T-helper 2 cell treated with Interferon-gamma antibody and Interleukin-4, amounts not matched to agents 100 ng/mL and 5 ng/mL, for 36 hours (primary cell): ENCODE measurements around the gene DIS3L2. TPM values are rescaled to one million over a fixed set of nuclear protein-coding genes. Genes with fewer than 3 reads are reported as not detected.
"Not testable (repeated sequence)": the region's sequence is repeated elsewhere in the genome, so short reads cannot be mapped to it uniquely, and the experiment has no call there.

Experiments
- intact Hi-C: fragments of 100-400 bp; cut with micrococcal nuclease; formaldehyde crosslinking; loops from one replicate; pipeline ENCODE4 v1.15.1; 2023
- total RNA-seq: library from RNA; stranded (reverse); gene quantifications from 2 replicates; pipeline ENCODE4 v1.2.3, GENCODE V29; 2022

DIS3L2 gene
- total RNA-seq, 1 donor from 2014 or later, result 43.7 TPM

DNA sequence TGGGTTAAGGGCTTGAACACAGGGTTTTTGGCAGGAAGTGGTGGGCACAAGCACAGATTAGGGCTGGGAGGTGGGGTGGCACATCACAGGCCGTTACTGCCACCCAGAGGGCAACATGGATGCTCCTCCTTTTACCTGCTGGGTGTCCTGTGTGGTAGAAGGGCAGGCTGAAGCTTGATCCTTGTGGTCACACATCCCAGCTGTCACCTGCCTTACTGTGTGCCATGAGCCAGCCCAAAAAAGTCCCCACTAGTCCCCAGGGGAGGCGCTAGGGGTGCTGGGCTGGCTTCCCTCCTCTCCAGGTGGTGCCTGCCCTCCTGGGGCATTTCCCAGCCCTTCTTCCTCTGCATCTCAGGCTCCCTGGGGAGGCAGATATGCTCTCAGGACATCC lies 366.5 kb downstream of the DIS3L2 start:
- intact Hi-C loops, result loop anchor here (5.0 to 10.0 kb wide), 2 partner anchors 36 to 183 kb away; no protein-coding TSS in a partner anchor

DNA sequence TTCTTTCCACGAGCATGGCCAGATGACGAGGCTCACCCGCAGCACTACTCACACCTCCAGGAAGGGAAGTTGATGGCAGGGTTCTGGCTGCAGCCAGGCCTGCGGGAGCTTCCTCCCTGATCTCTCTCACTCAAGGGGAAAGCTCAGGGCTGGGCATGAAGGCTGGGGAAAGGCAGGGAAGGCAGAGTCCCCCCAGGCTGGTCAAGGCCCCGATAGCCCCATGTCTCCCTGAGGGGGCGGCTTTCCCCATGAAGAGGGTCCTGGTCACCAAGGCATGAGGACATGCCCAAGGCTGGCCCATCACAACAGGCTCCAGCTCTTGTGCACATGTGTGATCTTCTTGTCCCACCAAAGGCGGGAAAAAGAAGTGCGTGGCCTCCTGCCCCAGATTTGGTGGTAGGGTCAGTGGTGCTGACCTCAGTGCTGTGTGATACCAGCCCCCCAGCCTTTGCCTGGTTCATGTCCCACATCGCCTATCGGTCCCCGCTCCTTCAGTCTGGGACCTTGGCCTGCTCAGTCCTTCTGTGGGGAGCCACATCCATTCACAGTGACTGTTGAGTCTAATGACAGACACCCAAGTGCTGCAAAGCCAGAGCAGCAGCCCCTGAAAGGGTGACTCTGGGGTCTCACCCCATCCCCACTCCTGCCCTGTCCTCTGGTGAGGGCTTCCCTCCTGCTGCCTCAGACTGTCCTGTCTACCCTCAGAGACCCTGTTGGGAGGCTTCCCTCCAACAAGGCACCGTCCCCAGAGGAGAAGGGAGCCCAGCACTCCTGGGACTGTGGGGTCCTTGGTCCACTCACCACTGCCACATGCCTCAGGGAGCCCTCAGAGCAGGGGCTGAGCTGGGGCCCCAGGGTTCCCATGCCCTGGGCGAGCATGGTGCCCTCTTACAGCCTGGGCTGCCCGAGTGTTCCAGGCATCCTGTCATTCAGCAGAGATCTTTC lies 367.3 kb downstream of the DIS3L2 start:
- intact Hi-C loops, result loop anchor here (5.0 to 10.0 kb wide), 2 partner anchors 36 to 184 kb away; no protein-coding TSS in a partner anchor

GRCh38 chr2:232329716-232330067 lies 368.2 kb downstream of the DIS3L2 start:
- intact Hi-C loops, result loop anchor here (5.0 to 10.0 kb wide), 2 partner anchors 37 to 185 kb away; no protein-coding TSS in a partner anchor

DNA sequence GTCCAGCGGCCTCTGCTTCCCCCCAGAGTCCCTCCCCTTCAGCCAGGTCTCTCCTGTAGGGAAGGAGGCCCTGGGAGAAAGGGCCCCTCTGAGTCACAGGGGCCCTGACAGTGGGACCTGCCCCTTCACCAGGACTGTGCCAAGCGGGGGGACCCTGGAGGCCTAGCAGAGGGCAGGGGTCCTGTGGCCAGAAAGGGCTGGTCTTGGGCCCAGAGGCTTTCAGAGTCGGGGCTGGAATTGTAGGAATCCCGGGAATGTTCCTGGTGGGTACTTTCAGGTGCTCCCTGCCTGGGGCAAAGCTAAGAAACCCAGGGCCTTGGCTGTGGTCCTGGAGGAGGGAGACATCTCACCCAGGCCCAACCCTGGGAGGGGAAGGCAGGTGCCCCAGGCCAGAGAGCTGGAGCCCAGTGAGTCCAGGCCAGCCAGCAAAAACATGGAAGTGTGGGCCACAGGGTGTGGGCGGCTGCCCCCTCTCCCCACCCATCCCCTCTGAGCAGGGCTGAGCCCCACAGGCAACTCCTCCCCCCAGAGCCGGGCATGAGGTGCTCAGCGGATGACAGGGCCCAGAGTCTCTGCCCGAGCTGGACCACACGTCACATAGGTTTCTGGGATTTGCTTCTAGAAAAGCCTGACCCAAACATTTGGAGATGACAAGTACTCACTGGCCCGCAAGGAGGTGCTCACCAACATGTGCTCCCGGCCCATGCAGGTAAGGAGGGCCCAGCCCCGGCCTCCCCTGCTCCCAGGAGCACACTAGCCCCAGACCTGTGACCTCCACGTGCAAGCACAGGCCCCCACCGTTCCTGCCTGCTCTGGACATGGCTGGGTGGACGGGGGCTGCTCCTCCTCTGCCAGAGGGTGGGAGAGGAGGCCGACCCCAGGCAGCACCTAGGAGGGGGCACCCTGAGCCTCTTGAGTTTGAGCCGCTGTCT lies 368.8 kb downstream of the DIS3L2 start:
- intact Hi-C loops, result no loop called here

DNA sequence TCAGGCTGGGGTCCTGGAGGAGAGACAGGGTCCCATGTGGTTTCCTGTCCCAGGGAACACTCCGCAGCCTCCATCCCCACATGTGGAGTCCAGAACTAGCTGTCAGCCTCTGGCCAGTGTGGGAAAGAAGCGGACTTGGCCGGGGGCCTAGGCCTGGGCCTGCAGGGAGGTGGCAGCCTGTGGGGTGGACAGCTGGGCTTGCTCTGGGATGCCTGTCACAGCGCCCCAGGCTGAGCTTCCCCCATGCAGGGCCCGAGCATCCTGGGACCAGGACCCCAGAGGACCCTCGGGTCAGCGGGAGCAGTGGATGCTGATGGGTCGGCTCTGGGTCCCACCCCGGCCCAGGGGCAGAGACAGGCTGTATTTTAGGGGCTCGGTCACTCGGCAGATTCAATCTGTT lies 369.5 kb downstream of the DIS3L2 start:
- intact Hi-C loops, result not testable (repeated sequence)

DNA sequence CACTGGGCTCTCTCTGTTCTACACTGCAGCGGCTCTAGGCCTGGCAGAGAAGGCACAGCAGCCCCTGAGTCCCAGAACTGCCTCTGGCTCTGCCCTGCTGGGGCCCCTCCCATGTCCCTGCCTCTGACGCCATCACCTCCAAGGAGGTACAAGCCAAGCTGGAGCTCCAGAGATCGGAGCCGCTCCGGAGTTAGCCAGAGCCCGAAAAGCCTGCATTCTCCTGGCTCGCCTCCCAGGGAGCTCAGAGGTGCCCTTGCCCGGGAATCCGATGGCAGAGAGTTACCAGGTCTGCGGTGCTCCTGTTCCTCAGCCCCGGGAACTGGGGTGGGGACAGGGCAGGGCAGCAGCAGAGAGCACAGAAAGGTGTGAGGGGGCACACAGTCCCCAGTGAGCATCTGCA lies 370.1 kb downstream of the DIS3L2 start:
- intact Hi-C loops, result not testable (repeated sequence)

- intact Hi-C loops, result not testable (repeated sequence)
These were observed 370.9 kb downstream of the DIS3L2 start for GRCh38 chr2:232332244-232332939.

DNA sequence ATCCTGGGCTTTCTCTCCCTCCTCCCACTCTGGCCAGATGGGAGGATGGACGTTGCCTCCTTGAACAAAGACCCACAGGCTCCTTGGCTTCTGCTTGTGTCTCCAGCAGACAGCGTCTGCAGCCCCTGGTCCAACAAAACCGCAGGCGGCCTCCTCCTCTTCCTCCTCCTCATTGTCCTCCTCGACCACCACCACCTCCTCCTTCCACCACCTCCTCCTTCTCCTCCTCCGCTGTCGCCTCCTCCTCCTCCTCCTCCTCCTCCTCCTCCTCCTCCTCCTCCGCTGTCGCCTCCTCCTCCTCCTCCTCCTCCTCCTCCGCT lies 371.4 kb downstream of the DIS3L2 start:
- intact Hi-C loops, result no loop called here

DNA sequence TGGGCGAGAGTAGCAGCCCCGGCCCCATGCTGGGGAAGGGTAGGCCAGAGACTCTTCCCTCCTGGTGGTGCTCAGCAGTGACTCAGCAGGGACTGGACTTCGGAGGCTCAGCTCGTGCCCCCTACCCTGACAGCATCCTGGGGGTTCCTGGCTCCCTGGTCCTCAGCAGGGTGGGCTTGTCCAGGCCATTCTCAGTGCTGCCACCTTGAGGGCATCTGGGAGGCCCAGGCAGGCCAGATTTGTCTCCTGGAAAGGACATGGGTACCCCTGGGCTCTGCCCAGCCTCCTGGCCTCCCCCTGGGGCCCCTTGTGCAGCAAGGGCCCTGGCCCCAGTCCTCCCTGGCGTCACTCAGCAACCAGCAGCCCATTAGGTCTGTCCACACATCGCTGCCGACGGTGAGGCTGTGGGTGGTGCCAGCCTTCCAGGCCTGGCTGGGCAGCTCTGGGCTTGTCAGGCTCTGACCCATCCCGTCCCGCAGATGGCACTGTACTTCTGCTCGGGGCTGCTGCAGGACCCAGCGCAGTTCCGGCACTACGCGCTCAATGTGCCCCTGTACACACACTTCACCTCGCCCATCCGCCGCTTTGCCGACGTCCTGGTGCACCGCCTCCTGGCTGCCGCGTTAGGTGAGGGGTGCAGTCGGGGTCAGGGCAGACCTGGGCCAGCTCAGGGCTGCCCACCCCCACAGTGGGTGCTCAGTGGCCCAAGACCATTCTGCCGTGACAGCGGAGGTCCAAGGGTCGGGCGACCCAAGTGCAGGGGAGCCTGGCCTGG lies 372.0 kb downstream of the DIS3L2 start:
- intact Hi-C loops, result loop anchor here (2.0 kb wide), 1 partner anchor 107 kb away; no protein-coding TSS in a partner anchor

DNA sequence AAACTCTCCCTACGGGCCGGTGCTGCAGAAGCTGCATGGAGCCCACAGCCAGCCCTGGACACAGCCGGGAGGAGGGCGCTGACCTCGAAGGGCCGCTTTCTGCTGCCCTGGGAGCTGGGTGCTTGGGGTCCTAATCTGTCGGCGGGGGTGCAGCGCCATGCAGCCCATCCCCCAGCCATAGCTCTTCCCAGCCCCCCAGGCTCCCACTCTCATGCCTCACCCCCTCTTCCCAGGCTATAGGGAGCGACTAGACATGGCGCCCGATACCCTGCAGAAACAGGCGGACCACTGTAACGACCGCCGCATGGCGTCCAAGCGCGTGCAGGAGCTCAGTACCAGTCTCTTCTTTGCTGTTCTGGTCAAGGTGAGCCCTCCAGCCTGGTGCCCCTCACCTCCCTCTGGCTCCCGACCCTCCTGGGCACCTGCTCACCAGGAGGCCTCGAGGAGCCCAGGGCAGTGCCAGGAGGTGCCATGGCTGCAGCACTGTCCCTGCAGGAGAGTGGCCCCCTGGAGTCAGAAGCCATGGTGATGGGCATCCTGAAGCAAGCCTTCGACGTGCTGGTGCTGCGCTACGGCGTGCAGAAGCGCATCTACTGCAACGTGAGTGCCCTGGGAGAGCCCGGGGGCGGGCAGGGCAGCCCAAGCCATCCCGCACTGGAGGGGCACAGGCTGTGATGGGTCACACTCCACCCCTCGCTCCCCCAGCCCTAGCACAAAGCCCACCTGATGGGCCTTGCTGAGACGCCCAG lies 372.8 kb downstream of the DIS3L2 start:
- intact Hi-C loops, result loop anchor here (2.0 kb wide), 1 partner anchor 106 kb away; no protein-coding TSS in a partner anchor

DNA sequence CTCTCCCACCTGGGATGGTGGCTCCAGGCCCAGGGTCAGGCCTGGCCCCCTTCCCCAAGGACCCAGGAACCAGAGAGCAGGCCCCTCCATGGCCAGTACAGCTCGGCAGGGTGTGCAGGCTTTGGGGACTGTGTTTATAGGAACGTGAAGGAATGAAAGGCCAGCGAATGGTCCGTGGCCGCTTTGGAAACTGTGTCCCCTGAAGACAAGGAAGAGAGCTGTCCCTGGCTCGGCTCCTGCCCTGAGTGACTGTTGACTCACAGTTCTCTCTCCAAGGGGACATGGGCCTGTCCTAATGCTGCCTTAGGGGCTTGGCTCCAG lies 373.3 kb downstream of the DIS3L2 start:
- intact Hi-C loops, result loop anchor here (2.0 kb wide), 1 partner anchor 106 kb away; no protein-coding TSS in a partner anchor

DNA sequence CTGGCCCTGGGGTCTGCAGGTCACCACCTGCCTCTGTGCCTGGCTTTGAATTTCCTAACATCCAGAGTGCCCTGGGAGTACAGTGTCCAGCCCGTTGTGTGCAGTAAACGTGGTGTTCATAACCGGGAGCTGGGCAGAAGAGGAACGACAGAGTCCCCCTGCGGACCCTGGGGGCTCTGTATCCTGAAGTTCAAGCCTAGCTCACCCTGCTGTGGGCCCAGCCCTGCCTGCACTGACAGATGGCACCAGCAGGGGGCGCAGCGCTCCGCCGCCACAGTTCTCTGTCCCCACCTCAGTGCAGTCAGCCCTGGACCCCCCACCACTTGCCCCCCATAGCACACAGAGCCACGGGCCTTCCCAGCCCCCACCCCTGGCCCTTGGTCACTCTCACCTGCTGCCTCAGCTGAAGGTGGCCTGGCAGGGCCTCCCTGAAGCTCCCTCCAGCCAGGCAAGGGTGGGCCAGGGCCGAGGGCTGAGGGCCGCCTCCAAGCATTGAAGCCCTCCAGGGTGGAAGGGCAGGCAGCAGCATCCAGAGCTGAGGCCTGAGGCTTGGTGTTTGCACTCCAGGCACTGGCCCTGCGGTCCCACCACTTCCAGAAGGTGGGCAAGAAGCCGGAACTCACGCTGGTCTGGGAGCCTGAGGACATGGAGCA lies 373.8 kb downstream of the DIS3L2 start:
- intact Hi-C loops, result loop anchor here (2.0 kb wide), 1 partner anchor 105 kb away; no protein-coding TSS in a partner anchor

- intact Hi-C loops, result loop anchor here (2.0 kb wide), 1 partner anchor 105 kb away; no protein-coding TSS in a partner anchor
These were observed 374.3 kb downstream of the DIS3L2 start for GRCh38 chr2:232335859-232336215.

- intact Hi-C loops, result no loop called here
These were observed 374.8 kb downstream of the DIS3L2 start for GRCh38 chr2:232336241-232336736.

GRCh38 chr2:232336981-232337720 lies 375.6 kb downstream of the DIS3L2 start:
- intact Hi-C loops, result no loop called here

DNA sequence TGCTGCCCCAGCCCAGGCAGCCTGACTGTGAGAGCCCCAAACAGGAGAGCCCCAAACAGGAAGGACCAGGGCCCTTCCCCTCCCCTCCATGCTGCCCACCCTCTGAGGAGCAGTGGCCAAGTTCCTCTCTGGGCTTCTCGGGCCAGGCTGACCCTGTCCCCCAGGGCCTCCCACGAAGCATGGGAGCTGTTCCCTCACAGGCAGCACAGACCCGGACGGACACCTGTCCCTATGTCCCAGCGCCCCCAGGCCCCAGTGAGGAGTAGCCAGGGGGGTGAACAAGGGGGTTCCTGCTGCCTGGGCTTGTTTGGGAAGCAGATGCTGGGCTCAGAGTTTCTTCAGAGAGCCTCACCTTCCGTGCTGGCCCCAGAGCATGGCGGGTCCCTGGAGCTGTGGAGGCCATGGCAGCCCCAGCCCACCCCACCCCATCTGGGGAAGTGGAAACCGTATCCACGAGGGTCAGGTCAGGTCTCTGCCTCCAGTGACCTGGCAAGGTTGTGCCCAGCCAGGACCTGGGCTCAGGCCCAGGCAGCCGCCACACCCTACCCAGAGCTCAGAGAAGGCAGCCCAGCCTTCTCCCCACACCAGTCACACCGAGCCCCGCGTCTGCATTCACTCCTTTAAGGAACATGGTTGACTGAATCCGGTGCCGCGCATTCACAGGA lies 376.7 kb downstream of the DIS3L2 start:
- intact Hi-C loops, result not testable (repeated sequence)

DNA sequence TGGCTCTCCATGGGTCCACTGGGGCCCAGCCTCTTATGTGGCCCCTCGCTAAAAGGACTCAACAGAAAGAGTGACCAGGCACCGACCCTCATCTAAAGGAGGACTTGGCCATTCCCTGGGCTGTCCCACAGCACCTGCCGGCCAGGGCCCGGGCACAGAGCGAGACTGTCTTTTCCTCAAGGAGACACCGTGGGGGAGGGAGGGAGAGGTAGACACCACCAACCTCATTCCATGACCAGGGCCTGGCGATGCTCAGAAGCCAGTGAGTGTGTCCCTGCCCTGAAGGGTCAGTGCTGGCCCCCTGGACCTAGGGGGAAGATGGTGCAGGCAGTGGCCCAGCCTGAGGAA lies 377.2 kb downstream of the DIS3L2 start:
- intact Hi-C loops, result no loop called here
